ENCODE measurements around the gene TMEM163. TPM values are rescaled to one million over a fixed set of nuclear protein-coding genes. Genes with fewer than 3 reads are reported as not detected.

The TMEM163 gene
- total and polyA plus RNA-seq, 7 donors = 0.28 to 2.6 (median 1.1) TPM; not detected in 1

- no peak overlapping the region for H3K27ac ChIP-seq
- peaks cover 26 to 81% (median 59%) of the 10 kb centered on the region in 3 donors for H3K27me3 ChIP-seq
- 1 to 2% methylated on average over 91 of the region's 91 CpGs for WGBS, 2 donors
These were observed 580 bp downstream of the TMEM163 start for GRCh38 chr2:134718023-134718816.

GRCh38 chr2:134717286-134718022 lies 1.3 kb downstream of the TMEM163 start:
- Histone ChIP-seq H3K4me1 (peaks cover 0 to 19% (median 18%) of the 10 kb centered on the region in 4 donors), H3K27me3 (peaks cover 26 to 75% (median 56%) of the 10 kb centered on the region in 3 donors), H3K36me3 (no peaks in the 10 kb centered on the region), H3K27ac (no peak overlapping the region), H3K4me3 (peak overlapping the region in 3 of 4 donors; percentile 38 to 45 (median 45)), H3K9me3 (no peaks in the 10 kb centered on the region)
- intact Hi-C loops (cut with DNase I) = no loop called here
- 24 to 36% methylated on average over 24 of the region's 24 CpGs for whole genome bisulfite sequencing, 2 donors
- no peak for DNase-seq
- TF ChIP-seq EP300 (IDR thresholded peaks at IDR 0.05) = no peak
- no peak for TF ChIP-seq POLR2A (IDR thresholded peaks at IDR 0.05)
- TF ChIP-seq POLR2AphosphoS5 (IDR thresholded peaks at IDR 0.05) = no peak
- TF ChIP-seq CTCF (IDR thresholded peaks at IDR 0.05) = no peak

More at GRCh38 chr2:134718023-134718816, 580 bp downstream of the TMEM163 start:
- Histone ChIP-seq H3K4me1 (peaks cover 0 to 19% (median 18%) of the 10 kb centered on the region in 4 donors), H3K4me3 (peak overlapping the region in 3 of 4 donors; percentile 38 to 45 (median 45)), H3K9me3 (no peaks in the 10 kb centered on the region), H3K36me3 (no peaks in the 10 kb centered on the region)
- TF ChIP-seq POLR2A (IDR thresholded peaks at IDR 0.05) (no peak), CTCF (IDR thresholded peaks at IDR 0.05) (no peak), POLR2AphosphoS5 (IDR thresholded peaks at IDR 0.05) (no peak), EP300 (IDR thresholded peaks at IDR 0.05) (no peak)
- no peak for DNase-seq
- intact Hi-C loops (cut with DNase I) = no loop called here

GRCh38 chr2:134716721-134717243 lies 2.0 kb downstream of the TMEM163 start:
- WGBS, 2 donors = 70 to 75% methylated on average over 8 of the region's 8 CpGs
- DNase-seq = no peak
- Histone ChIP-seq H3K36me3 (no peaks in the 10 kb centered on the region), H3K4me3 (no peak overlapping the region), H3K9me3 (no peaks in the 10 kb centered on the region), H3K4me1 (peaks cover 0 to 19% (median 18%) of the 10 kb centered on the region in 4 donors), H3K27ac (no peak overlapping the region), H3K27me3 (peaks cover 26 to 73% (median 53%) of the 10 kb centered on the region in 3 donors)
- intact Hi-C loops (cut with DNase I) = no loop called here
- TF ChIP-seq CTCF (IDR thresholded peaks at IDR 0.05) (no peak), POLR2A (IDR thresholded peaks at IDR 0.05) (no peak), POLR2AphosphoS5 (IDR thresholded peaks at IDR 0.05) (no peak)

- peaks cover 26 to 71% (median 53%) of the 10 kb centered on the region in 3 donors for H3K27me3 ChIP-seq
- no peak overlapping the region for H3K4me3 ChIP-seq
- no peaks in the 10 kb centered on the region for H3K9me3 ChIP-seq
- WGBS, 2 donors = 65 to 75% methylated on average over 4 of the region's 4 CpGs
- peaks cover 0 to 19% (median 18%) of the 10 kb centered on the region in 4 donors for H3K4me1 ChIP-seq
- intact Hi-C loops (cut with DNase I) = no loop called here
- DNase-seq = no peak
- TF ChIP-seq POLR2A (IDR thresholded peaks at IDR 0.05) = no peak
- no peak for TF ChIP-seq POLR2AphosphoS5 (IDR thresholded peaks at IDR 0.05)
- no peak for TF ChIP-seq EP300 (IDR thresholded peaks at IDR 0.05)
- no peak for TF ChIP-seq CTCF (IDR thresholded peaks at IDR 0.05)
- H3K27ac ChIP-seq = no peak overlapping the region
- no peaks in the 10 kb centered on the region for H3K36me3 ChIP-seq
These were observed 2.7 kb downstream of the TMEM163 start for GRCh38 chr2:134715932-134716643.
